ENCODE measurements around the gene MAB21L4. TPM values are rescaled to one million over a fixed set of nuclear protein-coding genes. Genes with fewer than 3 reads are reported as not detected.

The MAB21L4 gene
- total RNA-seq, 1 experiment from 2014 or later, result 0.15 TPM

DNA sequence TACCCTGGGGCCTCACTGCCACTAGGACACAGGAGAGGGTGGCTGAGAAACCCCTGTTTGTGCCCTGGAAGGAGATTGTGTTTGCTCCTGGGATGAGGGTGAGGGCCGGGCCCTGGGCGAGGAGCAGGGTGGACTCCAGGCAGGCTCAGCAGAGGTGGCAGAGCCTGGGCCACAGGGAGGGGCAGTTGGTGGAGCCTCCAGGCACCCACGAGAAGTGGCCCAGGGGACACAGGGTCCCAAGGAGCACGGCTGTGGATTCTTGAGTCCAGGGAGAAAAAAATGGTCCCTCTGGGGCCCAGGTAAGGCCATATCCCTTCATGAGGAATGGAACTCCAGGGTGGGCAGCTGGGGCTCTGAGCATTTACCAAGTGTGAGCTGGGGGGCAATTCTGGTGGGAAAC is 8.3 kb downstream of the MAB21L4 start:
- Histone ChIP-seq H3K9ac (ENCODE audit: extremely low read depth, insufficient read length, low read length) (no peak overlapping the region), H3K4me1 (ENCODE audit: insufficient read depth, low read length) (no peaks in the 10 kb centered on the region), H3K18ac (ENCODE audit: insufficient read length, low read depth, low read length) (no peak overlapping the region), H3K79me2 (ENCODE audit: insufficient read depth, low read length) (no peaks in the 10 kb centered on the region), H3T11ph (ENCODE audit: low read length) (no peak overlapping the region), H2AK5ac (ENCODE audit: insufficient read length, low read length) (no peak overlapping the region), H2BK12ac (ENCODE audit: insufficient read length, low read depth, low read length) (no peak overlapping the region), H3K14ac (ENCODE audit: insufficient read depth, low read length) (no peak overlapping the region), H3K27ac (ENCODE audit: insufficient read length, low read depth, low read length) (no peak overlapping the region), H4K91ac (ENCODE audit: insufficient read length, low read depth, low read length) (no peak overlapping the region), H3K23ac (ENCODE audit: insufficient read length, low read depth, low read length) (no peak overlapping the region), H3K4me2 (ENCODE audit: insufficient read depth, insufficient read length, low read length) (no peak overlapping the region), H3K79me1 (ENCODE audit: insufficient read depth, low read depth, low read length, poor library complexity, severe bottlenecking) (no peaks in the 10 kb centered on the region), H4K20me1 (ENCODE audit: control insufficient read depth, insufficient read depth, insufficient read length) (no peaks in the 10 kb centered on the region), H2BK120ac (ENCODE audit: low read depth, low read length, poor library complexity, severe bottlenecking) (no peak overlapping the region), H3K27me3 (ENCODE audit: insufficient read depth, low read length) (no peaks in the 10 kb centered on the region), H3K4ac (ENCODE audit: low read depth, low read length) (no peak overlapping the region), H2AFZ (ENCODE audit: low read length) (no peak overlapping the region), H3K56ac (ENCODE audit: insufficient read length, low read depth, low read length) (no peak overlapping the region), H2BK5ac (ENCODE audit: insufficient read length, low read length) (no peak overlapping the region), H2BK15ac (ENCODE audit: low read depth, low read length) (no peak overlapping the region), H4K8ac (replicated peaks; ENCODE audit: insufficient read length, low read depth, low read length) (no peak overlapping the region), H3K9me3 (ENCODE audit: control insufficient read depth, low read depth, low read length) (no peaks in the 10 kb centered on the region), H4K5ac (ENCODE audit: insufficient read length, low read depth, low read length) (no peak overlapping the region), H2BK20ac (ENCODE audit: low read depth, low read length, poor library complexity, severe bottlenecking) (no peak overlapping the region), H3K23me2 (ENCODE audit: insufficient read length, low read depth, low read length, poor library complexity, severe bottlenecking) (no peaks in the 10 kb centered on the region)
- TF ChIP-seq, protein P1, sequence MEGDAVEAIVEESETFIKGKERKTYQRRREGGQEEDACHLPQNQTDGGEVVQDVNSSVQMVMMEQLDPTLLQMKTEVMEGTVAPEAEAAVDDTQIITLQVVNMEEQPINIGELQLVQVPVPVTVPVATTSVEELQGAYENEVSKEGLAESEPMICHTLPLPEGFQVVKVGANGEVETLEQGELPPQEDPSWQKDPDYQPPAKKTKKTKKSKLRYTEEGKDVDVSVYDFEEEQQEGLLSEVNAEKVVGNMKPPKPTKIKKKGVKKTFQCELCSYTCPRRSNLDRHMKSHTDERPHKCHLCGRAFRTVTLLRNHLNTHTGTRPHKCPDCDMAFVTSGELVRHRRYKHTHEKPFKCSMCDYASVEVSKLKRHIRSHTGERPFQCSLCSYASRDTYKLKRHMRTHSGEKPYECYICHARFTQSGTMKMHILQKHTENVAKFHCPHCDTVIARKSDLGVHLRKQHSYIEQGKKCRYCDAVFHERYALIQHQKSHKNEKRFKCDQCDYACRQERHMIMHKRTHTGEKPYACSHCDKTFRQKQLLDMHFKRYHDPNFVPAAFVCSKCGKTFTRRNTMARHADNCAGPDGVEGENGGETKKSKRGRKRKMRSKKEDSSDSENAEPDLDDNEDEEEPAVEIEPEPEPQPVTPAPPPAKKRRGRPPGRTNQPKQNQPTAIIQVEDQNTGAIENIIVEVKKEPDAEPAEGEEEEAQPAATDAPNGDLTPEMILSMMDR (conservative IDR thresholded peaks at IDR 0.05), result no peak
- H3K27ac Mint-ChIP-seq, result no peak overlapping the region
- DNase-seq, result no peak
- no CpG with 5 or more reads among the region's 4 CpGs for WGBS (ENCODE audit: extremely low coverage, insufficient read length, low lambda C conversion rate)
- peaks cover 4 to 6% of the 10 kb centered on the region in 2 experiments for H3K4me1 Mint-ChIP-seq
- H3K36me3 Mint-ChIP-seq (ENCODE audit: insufficient read depth in 1 of 3, low read depth in 3 of 3), result no peaks in the 10 kb centered on the region
- H3K9me3 Mint-ChIP-seq, result no peaks in the 10 kb centered on the region
- H3K27me3 Mint-ChIP-seq (ENCODE audit: low read depth), result no peaks in the 10 kb centered on the region; the same call in 1 of the 2 replicates
- H3K4me3 Mint-ChIP-seq, result no peak overlapping the region; a peak in 1 of 5 replicates

All from H9 (cell line).